Astrocyte (in vitro differentiated cells and primary cell): ENCODE results near the gene MDH1B. TPM values are rescaled to one million over a fixed set of nuclear protein-coding genes. Genes with fewer than 3 reads are reported as not detected.

Experiments used
- DNase-seq: peaks from one replicate; pipeline ENCODE4 v3.0.0-alpha.2; 2010; ENCODE audit warnings: low read depth
- FAIRE-seq: peaks from 2 replicates; lab custom pipeline; 2011; peaks lifted over from hg19 to GRCh38; lab: Jason Lieb, UNC
- H2AFZ ChIP-seq: 2 replicates; pipeline ENCODE4 v1.6.0; 2012; ENCODE audit warnings: low read depth, low read length, inconsistent platforms
- H3K27ac ChIP-seq: 2 replicates; pipeline ENCODE4 v1.5.1; 2011; ENCODE audit warnings: low read depth, low read length, inconsistent platforms
- H3K27me3 ChIP-seq: 2 replicates; pipeline ENCODE4 v1.6.0; 2011; ENCODE audit warnings: low read length, inconsistent platforms; ENCODE audit not compliant: insufficient read depth
- H3K36me3 ChIP-seq: 2 replicates; pipeline ENCODE4 v1.5.1; 2011; ENCODE audit warnings: low read length, inconsistent platforms; ENCODE audit not compliant: insufficient read depth
- H3K4me1 ChIP-seq: 2 replicates; pipeline ENCODE4 v1.5.1; 2011; ENCODE audit warnings: low read length, inconsistent platforms; ENCODE audit not compliant: insufficient read depth
- H3K4me2 ChIP-seq: 2 replicates; pipeline ENCODE4 v1.6.0; 2012; ENCODE audit warnings: low read length, inconsistent platforms
- H3K4me3 ChIP-seq: 2 replicates; pipeline ENCODE4 v1.5.1; 2011; ENCODE audit warnings: low read depth, mild to moderate bottlenecking, low read length, inconsistent platforms; ENCODE audit not compliant: insufficient read depth
- H3K79me2 ChIP-seq: 2 replicates; pipeline ENCODE4 v1.6.0; 2012; ENCODE audit warnings: mild to moderate bottlenecking, low read length, inconsistent platforms; ENCODE audit not compliant: insufficient read depth
- H3K9ac ChIP-seq: 2 replicates; pipeline ENCODE4 v1.6.0; 2012; ENCODE audit warnings: mild to moderate bottlenecking, low read length, inconsistent platforms
- H3K9me3 ChIP-seq: 2 replicates; pipeline ENCODE4 v1.5.1; 2012; ENCODE audit warnings: low read depth, mild to moderate bottlenecking, low read length, inconsistent platforms; ENCODE audit not compliant: insufficient read depth
- H4K20me1 ChIP-seq: 2 replicates; pipeline ENCODE4 v1.6.0; 2012; ENCODE audit warnings: low read length, inconsistent platforms; ENCODE audit not compliant: insufficient read depth
- H3K27ac Mint-ChIP-seq: one replicate; pipeline ENCODE4 v1.8.0; 2021; ENCODE audit warnings: mild to moderate bottlenecking, mixed read lengths; ENCODE audit not compliant: unreplicated experiment
- H3K27me3 Mint-ChIP-seq: one replicate; pipeline ENCODE4 v1.8.0; 2021; ENCODE audit warnings: low read depth, mixed read lengths; ENCODE audit not compliant: unreplicated experiment
- H3K36me3 Mint-ChIP-seq: one replicate; pipeline ENCODE4 v1.8.0; 2021; ENCODE audit warnings: low read depth, mixed read lengths; ENCODE audit not compliant: unreplicated experiment
- H3K4me1 Mint-ChIP-seq: one replicate; pipeline ENCODE4 v1.8.0; 2021; ENCODE audit warnings: low read depth, mixed read lengths; ENCODE audit not compliant: unreplicated experiment
- H3K4me3 Mint-ChIP-seq: one replicate; pipeline ENCODE4 v1.8.0; 2021; ENCODE audit warnings: mild to moderate bottlenecking, moderate library complexity, mixed read lengths; ENCODE audit not compliant: unreplicated experiment
- H3K9me3 Mint-ChIP-seq: one replicate; pipeline ENCODE4 v1.8.0; 2021; ENCODE audit warnings: mild to moderate bottlenecking, mixed read lengths; ENCODE audit not compliant: unreplicated experiment
- EZH2 ChIP-seq: IDR thresholded peaks from 2 replicates; pipeline ENCODE4 v1.6.1; 2012; ENCODE audit warnings: mild to moderate bottlenecking, low read length, inconsistent platforms; ENCODE audit not compliant: insufficient read depth
- total RNA-seq: library from RNA; stranded (reverse); gene quantifications from 2 replicates; pipeline ENCODE4 v1.2.1, GENCODE V29; 2021
- TF ChIP-seq, protein P1 (sequence below): IDR thresholded peaks from 2 replicates; pipeline ENCODE4 v1.5.1; 2011; ENCODE audit warnings: low read depth, mild to moderate bottlenecking, inconsistent platforms, low read length, moderate library complexity; ENCODE audit not compliant: insufficient read depth

The MDH1B gene
- total RNA-seq, 1 donor from 2014 or later = 1.9 TPM

DNA sequence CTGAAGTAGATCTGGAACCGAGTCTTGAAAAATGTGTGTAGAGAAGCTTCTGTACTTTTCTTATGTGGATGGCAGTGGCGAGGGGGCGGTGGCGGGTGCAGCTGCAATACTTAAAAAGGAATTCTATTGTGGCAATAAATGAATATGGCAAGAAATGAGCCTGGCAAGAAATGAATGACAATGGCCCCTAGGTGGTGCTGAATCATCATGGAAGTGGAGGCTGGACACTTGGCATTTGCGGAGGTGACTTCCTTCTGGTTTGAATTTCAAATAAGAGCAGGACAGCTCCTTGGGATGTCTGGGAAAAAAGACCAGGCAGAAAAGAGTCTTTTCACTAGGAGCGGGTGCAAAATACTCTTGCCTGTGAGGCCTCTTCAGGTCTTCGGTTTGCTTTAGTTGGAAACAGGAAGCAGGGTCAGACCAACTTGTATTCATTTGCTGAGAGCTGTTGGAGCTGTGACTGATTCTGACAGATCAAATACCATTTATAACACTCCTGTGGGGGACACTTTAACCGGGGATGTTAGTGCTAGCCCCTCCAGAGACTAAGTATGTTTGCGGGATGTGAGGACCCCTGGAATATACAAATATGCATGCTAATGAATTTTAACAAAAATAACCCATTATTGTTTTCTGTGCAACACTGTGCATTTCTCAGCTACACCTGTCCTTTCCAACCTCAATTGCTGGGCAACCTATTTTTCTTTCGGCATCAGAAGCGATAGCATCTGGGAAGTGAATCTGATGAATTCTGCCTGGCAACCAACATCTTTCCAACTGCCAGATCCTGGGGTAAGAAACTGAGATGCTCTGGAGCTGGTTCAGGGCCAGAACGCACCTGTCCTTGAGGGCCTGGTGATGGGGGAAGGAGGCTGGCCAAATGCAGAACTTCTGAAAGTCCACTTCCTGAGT, 35.6 kb upstream of the MDH1B start:
- H3K4me1 ChIP-seq = peaks cover 5% of the 10 kb centered on the region
- FAIRE-seq (peak; percentile 45), DNase-seq (peak; percentile 51)
- no peaks in the 10 kb centered on the region for H4K20me1 ChIP-seq
- H3K27me3 ChIP-seq = no peaks in the 10 kb centered on the region
- H3K36me3 ChIP-seq = no peaks in the 10 kb centered on the region
- no peaks in the 10 kb centered on the region for H3K27me3 Mint-ChIP-seq
- H3K9ac ChIP-seq = peak overlapping the region; percentile 4
- H3K4me2 ChIP-seq = peak overlapping the region; percentile 58
- no peak overlapping the region for H3K27ac ChIP-seq
- TF ChIP-seq EZH2 = no peak
- TF ChIP-seq, protein P1, sequence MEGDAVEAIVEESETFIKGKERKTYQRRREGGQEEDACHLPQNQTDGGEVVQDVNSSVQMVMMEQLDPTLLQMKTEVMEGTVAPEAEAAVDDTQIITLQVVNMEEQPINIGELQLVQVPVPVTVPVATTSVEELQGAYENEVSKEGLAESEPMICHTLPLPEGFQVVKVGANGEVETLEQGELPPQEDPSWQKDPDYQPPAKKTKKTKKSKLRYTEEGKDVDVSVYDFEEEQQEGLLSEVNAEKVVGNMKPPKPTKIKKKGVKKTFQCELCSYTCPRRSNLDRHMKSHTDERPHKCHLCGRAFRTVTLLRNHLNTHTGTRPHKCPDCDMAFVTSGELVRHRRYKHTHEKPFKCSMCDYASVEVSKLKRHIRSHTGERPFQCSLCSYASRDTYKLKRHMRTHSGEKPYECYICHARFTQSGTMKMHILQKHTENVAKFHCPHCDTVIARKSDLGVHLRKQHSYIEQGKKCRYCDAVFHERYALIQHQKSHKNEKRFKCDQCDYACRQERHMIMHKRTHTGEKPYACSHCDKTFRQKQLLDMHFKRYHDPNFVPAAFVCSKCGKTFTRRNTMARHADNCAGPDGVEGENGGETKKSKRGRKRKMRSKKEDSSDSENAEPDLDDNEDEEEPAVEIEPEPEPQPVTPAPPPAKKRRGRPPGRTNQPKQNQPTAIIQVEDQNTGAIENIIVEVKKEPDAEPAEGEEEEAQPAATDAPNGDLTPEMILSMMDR = peak; percentile 79
- no peak overlapping the region for H3K27ac Mint-ChIP-seq
- peaks cover 1% of the 10 kb centered on the region for H3K36me3 Mint-ChIP-seq
- no peak overlapping the region for H2AFZ ChIP-seq
- no peaks in the 10 kb centered on the region for H3K9me3 Mint-ChIP-seq
- H3K4me3 Mint-ChIP-seq = no peak overlapping the region
- no peaks in the 10 kb centered on the region for H3K9me3 ChIP-seq
- H3K79me2 ChIP-seq = no peaks in the 10 kb centered on the region
- H3K4me3 ChIP-seq = no peak overlapping the region
- peaks cover 15% of the 10 kb centered on the region for H3K4me1 Mint-ChIP-seq

DNA sequence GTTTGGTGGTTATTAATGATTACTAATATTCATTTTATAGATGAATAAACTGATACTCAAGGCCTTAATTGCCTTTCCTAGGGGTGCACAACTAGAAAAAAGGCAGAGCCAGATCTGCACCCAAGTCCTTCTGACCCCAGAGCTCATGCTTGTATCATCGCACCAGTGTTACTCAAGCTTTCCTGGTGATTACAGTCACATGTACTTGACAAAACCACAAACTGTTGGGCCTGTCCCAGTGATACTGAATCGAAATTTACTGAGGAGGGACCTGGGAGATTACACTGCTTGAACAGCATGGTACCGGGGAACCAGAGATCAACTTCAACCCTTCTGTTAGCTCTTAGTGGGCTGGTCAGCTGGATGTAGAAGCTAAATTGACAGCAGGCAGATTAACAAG, 34.0 kb upstream of the MDH1B start:
- Histone ChIP-seq H3K79me2 (no peaks in the 10 kb centered on the region), H3K9ac (no peak overlapping the region), H3K27me3 (no peaks in the 10 kb centered on the region), H3K4me2 (no peak overlapping the region), H3K4me1 (peaks cover 5% of the 10 kb centered on the region), H4K20me1 (no peaks in the 10 kb centered on the region), H3K4me3 (no peak overlapping the region), H3K36me3 (peaks cover 3% of the 10 kb centered on the region), H2AFZ (no peak overlapping the region), H3K27ac (no peak overlapping the region), H3K9me3 (no peaks in the 10 kb centered on the region)
- Mint-ChIP-seq H3K4me1 (peaks cover 8% of the 10 kb centered on the region), H3K4me3 (no peak overlapping the region), H3K36me3 (peaks cover 4% of the 10 kb centered on the region), H3K9me3 (no peaks in the 10 kb centered on the region), H3K27me3 (no peaks in the 10 kb centered on the region), H3K27ac (no peak overlapping the region)
- no peak for TF ChIP-seq EZH2
- TF ChIP-seq, protein P1 = no peak
- no peak for FAIRE-seq
- DNase-seq = peak; percentile 23

DNA sequence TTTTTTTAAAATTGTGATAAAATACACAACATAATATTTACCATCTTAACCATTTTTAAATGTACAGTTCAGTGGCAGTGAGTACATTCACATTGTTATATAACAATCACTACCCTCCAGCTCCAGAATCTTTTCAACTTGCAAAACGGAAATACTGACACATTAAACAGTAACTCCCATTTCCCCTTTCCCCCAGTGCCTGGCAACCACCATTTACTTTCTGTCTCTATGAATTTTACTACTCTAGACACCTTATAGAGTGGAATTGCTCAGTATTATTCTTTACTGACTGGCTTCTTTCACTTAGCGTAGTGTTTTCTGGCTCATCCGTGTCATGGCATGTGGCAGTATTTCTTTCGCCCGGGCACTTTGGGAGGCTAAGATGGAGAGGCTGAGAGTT, 32.9 kb upstream of the MDH1B start:
- H3K4me3 ChIP-seq = no peak overlapping the region
- H3K9me3 ChIP-seq = no peaks in the 10 kb centered on the region
- H3K36me3 Mint-ChIP-seq = peaks cover 5% of the 10 kb centered on the region
- H3K27me3 Mint-ChIP-seq = no peaks in the 10 kb centered on the region
- no peak overlapping the region for H3K9ac ChIP-seq
- no peak overlapping the region for H3K27ac Mint-ChIP-seq
- H3K4me2 ChIP-seq = no peak overlapping the region
- H3K79me2 ChIP-seq = no peaks in the 10 kb centered on the region
- no peaks in the 10 kb centered on the region for H4K20me1 ChIP-seq
- TF ChIP-seq, protein P1 = no peak
- no peak for TF ChIP-seq EZH2
- H3K4me1 ChIP-seq = peaks cover 5% of the 10 kb centered on the region
- peaks cover 6% of the 10 kb centered on the region for H3K4me1 Mint-ChIP-seq
- peaks cover 3% of the 10 kb centered on the region for H3K36me3 ChIP-seq
- no peak for FAIRE-seq
- no peak for DNase-seq
- no peaks in the 10 kb centered on the region for H3K27me3 ChIP-seq
- no peak overlapping the region for H2AFZ ChIP-seq
- no peak overlapping the region for H3K27ac ChIP-seq
- no peak overlapping the region for H3K4me3 Mint-ChIP-seq
- no peaks in the 10 kb centered on the region for H3K9me3 Mint-ChIP-seq
